ENCODE data around the gene PDIA5.

PDIA5 gene

GRCh38 chr3:123071146-123071545, 4.3 kb downstream of the PDIA5 start:
- peaks cover 13% of the 10 kb centered on the region for H3K27me3 ChIP-seq (ENCODE audit: control insufficient read depth, low read length)
- peaks cover 11% of the 10 kb centered on the region for H3K4me1 ChIP-seq (ENCODE audit: control insufficient read depth, low read length)
- H3K27ac ChIP-seq (ENCODE audit: low read depth, low read length) = no peak overlapping the region
- H3K36me3 ChIP-seq (ENCODE audit: control insufficient read depth, low read length) = no peaks in the 10 kb centered on the region
- no peak for TF ChIP-seq EZH2phosphoT487 (IDR thresholded peaks at IDR 0.05; ENCODE audit: borderline replicate concordance, low read length)
- TF ChIP-seq, protein P1, sequence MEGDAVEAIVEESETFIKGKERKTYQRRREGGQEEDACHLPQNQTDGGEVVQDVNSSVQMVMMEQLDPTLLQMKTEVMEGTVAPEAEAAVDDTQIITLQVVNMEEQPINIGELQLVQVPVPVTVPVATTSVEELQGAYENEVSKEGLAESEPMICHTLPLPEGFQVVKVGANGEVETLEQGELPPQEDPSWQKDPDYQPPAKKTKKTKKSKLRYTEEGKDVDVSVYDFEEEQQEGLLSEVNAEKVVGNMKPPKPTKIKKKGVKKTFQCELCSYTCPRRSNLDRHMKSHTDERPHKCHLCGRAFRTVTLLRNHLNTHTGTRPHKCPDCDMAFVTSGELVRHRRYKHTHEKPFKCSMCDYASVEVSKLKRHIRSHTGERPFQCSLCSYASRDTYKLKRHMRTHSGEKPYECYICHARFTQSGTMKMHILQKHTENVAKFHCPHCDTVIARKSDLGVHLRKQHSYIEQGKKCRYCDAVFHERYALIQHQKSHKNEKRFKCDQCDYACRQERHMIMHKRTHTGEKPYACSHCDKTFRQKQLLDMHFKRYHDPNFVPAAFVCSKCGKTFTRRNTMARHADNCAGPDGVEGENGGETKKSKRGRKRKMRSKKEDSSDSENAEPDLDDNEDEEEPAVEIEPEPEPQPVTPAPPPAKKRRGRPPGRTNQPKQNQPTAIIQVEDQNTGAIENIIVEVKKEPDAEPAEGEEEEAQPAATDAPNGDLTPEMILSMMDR (IDR thresholded peaks at IDR 0.05; ENCODE audit: low read depth, low read length, poor library complexity, severe bottlenecking) = no peak
- no peaks in the 10 kb centered on the region for H3K9me3 ChIP-seq (ENCODE audit: control insufficient read depth, insufficient read depth, low read length)
- peaks cover 37% of the 10 kb centered on the region for H3K79me2 ChIP-seq (ENCODE audit: control insufficient read depth, low read length)
- H4K20me1 ChIP-seq (ENCODE audit: control insufficient read depth, insufficient read depth, low read depth, low read length) = no peaks in the 10 kb centered on the region
- H3K4me3 ChIP-seq (ENCODE audit: low read length) = no peak overlapping the region
- H3F3A ChIP-seq (ENCODE audit: control insufficient read depth, insufficient read depth) = no peaks in the 10 kb centered on the region
- H3K4me2 ChIP-seq (ENCODE audit: low read length) = no peak overlapping the region
- H3K9me2 ChIP-seq (replicated peaks; ENCODE audit: control insufficient read depth, low read length) = no peaks in the 10 kb centered on the region

DNA sequence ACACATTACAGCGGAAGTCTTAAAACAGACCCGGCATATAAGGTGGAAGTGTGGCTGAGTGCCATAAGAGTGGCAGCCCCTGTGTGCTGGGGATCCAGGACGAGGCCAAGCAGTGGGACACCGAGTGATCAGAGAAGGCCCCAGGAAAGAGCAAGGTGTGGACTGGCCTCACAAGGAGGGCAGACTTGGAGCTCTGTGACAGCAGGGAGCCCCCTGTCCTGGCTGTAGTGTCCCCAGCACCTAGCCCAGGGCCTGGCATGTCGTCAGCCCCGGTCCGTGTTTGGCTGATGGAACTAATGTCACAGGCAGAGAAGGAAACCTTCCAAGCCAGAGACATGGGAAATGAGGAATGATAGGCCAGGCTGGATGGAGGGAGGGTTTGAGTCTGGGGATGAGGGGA, 4.8 kb downstream of the PDIA5 start:
- peaks cover 37% of the 10 kb centered on the region for H3K79me2 ChIP-seq (ENCODE audit: control insufficient read depth, low read length)
- peaks cover 10% of the 10 kb centered on the region for H3K4me1 ChIP-seq (ENCODE audit: control insufficient read depth, low read length)
- H4K20me1 ChIP-seq (ENCODE audit: control insufficient read depth, insufficient read depth, low read depth, low read length) = no peaks in the 10 kb centered on the region
- H3K9me3 ChIP-seq (ENCODE audit: control insufficient read depth, insufficient read depth, low read length) = no peaks in the 10 kb centered on the region
- no peak overlapping the region for H3K4me3 ChIP-seq (ENCODE audit: low read length)
- no peak overlapping the region for H3K27ac ChIP-seq (ENCODE audit: low read depth, low read length)
- no peaks in the 10 kb centered on the region for H3F3A ChIP-seq (ENCODE audit: control insufficient read depth, insufficient read depth)
- H3K9me2 ChIP-seq (replicated peaks; ENCODE audit: control insufficient read depth, low read length) = no peaks in the 10 kb centered on the region
- H3K27me3 ChIP-seq (ENCODE audit: control insufficient read depth, low read length) = peaks cover 12% of the 10 kb centered on the region
- H3K36me3 ChIP-seq (ENCODE audit: control insufficient read depth, low read length) = no peaks in the 10 kb centered on the region
- TF ChIP-seq, protein P1 (IDR thresholded peaks at IDR 0.05; ENCODE audit: low read depth, low read length, poor library complexity, severe bottlenecking) = no peak
- no peak for TF ChIP-seq EZH2phosphoT487 (IDR thresholded peaks at IDR 0.05; ENCODE audit: borderline replicate concordance, low read length)
- no peak overlapping the region for H3K4me2 ChIP-seq (ENCODE audit: low read length)

DNA sequence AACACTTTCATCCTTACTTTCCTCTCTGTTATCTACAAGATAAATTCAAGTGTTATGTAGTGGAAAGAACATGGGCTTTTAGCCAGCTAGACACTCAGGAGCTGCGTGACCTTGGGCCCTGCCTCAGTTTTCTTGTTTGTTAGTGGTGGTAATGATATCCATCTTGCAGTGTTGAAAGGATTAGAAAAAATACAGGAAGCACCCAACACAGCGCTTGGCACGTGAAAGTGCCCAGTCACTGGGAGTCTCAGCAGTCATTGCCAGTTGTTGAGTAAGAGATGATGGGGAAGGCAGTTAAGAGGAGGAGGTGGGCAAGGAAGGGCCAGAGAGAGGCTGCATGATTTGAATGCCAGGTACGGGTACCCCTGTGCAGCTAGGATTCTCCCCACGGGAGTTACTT, 5.3 kb downstream of the PDIA5 start:
- no peak for TF ChIP-seq EZH2phosphoT487 (IDR thresholded peaks at IDR 0.05; ENCODE audit: borderline replicate concordance, low read length)
- TF ChIP-seq, protein P1 (IDR thresholded peaks at IDR 0.05; ENCODE audit: low read depth, low read length, poor library complexity, severe bottlenecking) = no peak
- no peak overlapping the region for H3K27ac ChIP-seq (ENCODE audit: low read depth, low read length)
- H3K9me3 ChIP-seq (ENCODE audit: control insufficient read depth, insufficient read depth, low read length) = no peaks in the 10 kb centered on the region
- peaks cover 9% of the 10 kb centered on the region for H3K27me3 ChIP-seq (ENCODE audit: control insufficient read depth, low read length)
- peaks cover 8% of the 10 kb centered on the region for H3K4me1 ChIP-seq (ENCODE audit: control insufficient read depth, low read length)
- H3K79me2 ChIP-seq (ENCODE audit: control insufficient read depth, low read length) = peaks cover 37% of the 10 kb centered on the region
- no peaks in the 10 kb centered on the region for H3K9me2 ChIP-seq (replicated peaks; ENCODE audit: control insufficient read depth, low read length)
- no peak overlapping the region for H3K4me3 ChIP-seq (ENCODE audit: low read length)
- no peak overlapping the region for H3K4me2 ChIP-seq (ENCODE audit: low read length)
- no peaks in the 10 kb centered on the region for H3F3A ChIP-seq (ENCODE audit: control insufficient read depth, insufficient read depth)
- H4K20me1 ChIP-seq (ENCODE audit: control insufficient read depth, insufficient read depth, low read depth, low read length) = 0 out of 2 replicates have a peak, but pooled peaks cover under 1% of the 10 kb centered on the region
- H3K36me3 ChIP-seq (ENCODE audit: control insufficient read depth, low read length) = no peaks in the 10 kb centered on the region
